GM12865 (cell line): ENCODE measurements around the gene FOXP1.

Experiments used
- DNase-seq: peaks from one replicate; pipeline ENCODE4 v3.0.0; 2010; ENCODE audit warnings: low read depth
- H3K4me3 ChIP-seq: 2 replicates; pipeline ENCODE4 v1.5.1; 2011; ENCODE audit warnings: mild to moderate bottlenecking, low read depth, low read length, control low read depth
- CTCF ChIP-seq: IDR thresholded peaks from 2 replicates; pipeline ENCODE4 v1.5.1; 2011; ENCODE audit warnings: low read length, control low read depth, low read depth, inconsistent platforms; ENCODE audit not compliant: insufficient read depth; ENCODE audit errors: missing control alignments

The FOXP1 gene

GRCh38 chr3:71583566-71584393 lies at the start of gene FOXP1:
Gene FOXP1 (minus strand): TSS chr3:71583728. CDS start chr3:71198381, 385,347 bp downstream.
- DNase-seq, result peak; percentile 64
- peak within 1 kb of the TSS; percentile 65 for H3K4me3 ChIP-seq
- TF ChIP-seq CTCF, result no peak

GRCh38 chr3:71629711-71630110 lies 46.2 kb upstream of the FOXP1 start:
- DNase-seq, result no peak
- no peak for TF ChIP-seq CTCF
- no peak overlapping the region for H3K4me3 ChIP-seq

GRCh38 chr3:71629289-71629688 lies 45.8 kb upstream of the FOXP1 start:
- no peak for DNase-seq
- no peak for TF ChIP-seq CTCF
- H3K4me3 ChIP-seq, result no peak overlapping the region

- no peak for DNase-seq
- TF ChIP-seq CTCF, result no peak
- H3K4me3 ChIP-seq, result no peak overlapping the region
Observed at GRCh38 chr3:71628522-71628921, 45.0 kb upstream of the FOXP1 start.

- no peak for TF ChIP-seq CTCF
- no peak overlapping the region for H3K4me3 ChIP-seq
- DNase-seq, result no peak
Observed at GRCh38 chr3:71625676-71626075, 42.1 kb upstream of the FOXP1 start.

- no peak overlapping the region for H3K4me3 ChIP-seq
- DNase-seq, result no peak
- TF ChIP-seq CTCF, result no peak
Observed at GRCh38 chr3:71621825-71622537, 38.5 kb upstream of the FOXP1 start.
